ENCODE data around the gene RAB18. TPM values are rescaled to one million over a fixed set of nuclear protein-coding genes. Genes with fewer than 3 reads are reported as not detected.

Gene RAB18
- total RNA-seq, 2 donors from 2014 or later: 56.4 to 70.6 TPM

GRCh38 chr10:27581225-27581624 is 77.1 kb downstream of the RAB18 start:
- Mint-ChIP-seq H3K27me3 (peaks cover 0 to 3% of the 10 kb centered on the region in 2 donors), H3K4me3 (no peak overlapping the region), H3K4me1 (ENCODE audit: low read depth in 2 of 2) (no peaks in the 10 kb centered on the region), H3K9me3 (no peaks in the 10 kb centered on the region), H3K36me3 (no peaks in the 10 kb centered on the region), H3K27ac (no peak overlapping the region)
- ATAC-seq: no peak
- DNase-seq (ENCODE audit: low spot score): no peak

DNA sequence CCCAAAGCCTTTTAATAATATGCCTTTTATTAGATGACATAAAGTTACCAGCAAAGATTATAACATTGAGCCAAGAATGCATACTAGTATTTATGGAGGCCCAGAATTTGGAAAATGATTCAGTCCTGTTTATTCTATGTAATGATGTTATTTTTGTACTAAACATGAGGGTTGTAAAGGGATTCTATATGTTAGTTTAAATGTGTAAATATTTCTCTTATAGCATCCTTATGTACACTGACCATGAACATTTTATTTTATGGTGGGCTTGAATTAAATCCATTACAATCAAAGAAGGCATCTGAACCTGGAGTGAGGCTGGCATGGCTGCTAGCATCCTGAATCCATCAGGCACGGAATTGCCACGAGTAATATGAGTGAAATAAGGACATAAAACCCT is 80.2 kb downstream of the RAB18 start:
- ATAC-seq (no peak), DNase-seq (ENCODE audit: low spot score) (no peak)
- H3K36me3 Mint-ChIP-seq: peaks cover 12% of the 10 kb centered on the region
- no peak overlapping the region for H3K27ac Mint-ChIP-seq
- H3K9me3 Mint-ChIP-seq: peaks cover 2% of the 10 kb centered on the region
- H3K27me3 Mint-ChIP-seq: peaks cover 12 to 15% of the 10 kb centered on the region in 2 donors
- H3K4me1 Mint-ChIP-seq (ENCODE audit: low read depth in 2 of 2): no peaks in the 10 kb centered on the region
- H3K4me3 Mint-ChIP-seq: no peak overlapping the region

Other genes with a start within 250 kb of the RAB18 start
- under 1 TPM in 1 of 2 donors, not detected in 1; 0.86 TPM for gene MKX, start 241.5 kb downstream of the RAB18 start, total RNA-seq

All from natural killer cell treated with Interleukin-12 subunit alpha and Interleukin-12 subunit beta and Interleukin-15 and Interleukin-18, amount 100 ng/mL, for 72 hours (primary cell).